GM12873 (cell line): ENCODE results near the gene CNTLN.

ENCODE experiments used
- CTCF ChIP-seq: IDR thresholded peaks from 2 replicates; pipeline ENCODE4 v1.5.1; 2012; ENCODE audit warnings: low read depth, mild to moderate bottlenecking, moderate library complexity, low read length, control low read depth; ENCODE audit not compliant: insufficient read depth; ENCODE audit errors: missing control alignments

The CNTLN gene

GRCh38 chr9:17134396-17135294, at the start of gene CNTLN:
CNTLN (plus strand) TSS chr9:17135040; CDS start chr9:17135066, 26 bp downstream.
- no peak for TF ChIP-seq CTCF

GRCh38 chr9:17088566-17088965, 46.3 kb upstream of the CNTLN start:
- TF ChIP-seq CTCF: no peak

- TF ChIP-seq CTCF: no peak
These were observed 44.8 kb upstream of the CNTLN start for GRCh38 chr9:17090041-17090440.

GRCh38 chr9:17116400-17116837, 18.4 kb upstream of the CNTLN start:
- TF ChIP-seq CTCF: no peak

GRCh38 chr9:17117372-17117771, 17.5 kb upstream of the CNTLN start:
- no peak for TF ChIP-seq CTCF

- no peak for TF ChIP-seq CTCF
These were observed 14.6 kb upstream of the CNTLN start for GRCh38 chr9:17120203-17120602.

GRCh38 chr9:17121264-17121663, 13.6 kb upstream of the CNTLN start:
- no peak for TF ChIP-seq CTCF
